ENCODE results near the gene ROBO2. TPM values are rescaled to one million over a fixed set of nuclear protein-coding genes. Genes with fewer than 3 reads are reported as not detected.

ROBO2 gene
- total RNA-seq, 4 donors from 2014 or later = under 0.01 to 2.9 (median 1.0) TPM

- TF ChIP-seq CTCF (IDR thresholded peaks at IDR 0.05) = no peak
- TF ChIP-seq POLR2A (IDR thresholded peaks at IDR 0.05) = no peak
- TF ChIP-seq EP300 (IDR thresholded peaks at IDR 0.05) = no peak
- no peak for TF ChIP-seq POLR2AphosphoS5 (IDR thresholded peaks at IDR 0.05)
- Histone ChIP-seq H3K27ac (no peak overlapping the region), H3K9me3 (no peaks in the 10 kb centered on the region), H3K27me3 (no peaks in the 10 kb centered on the region), H3K4me3 (no peak overlapping the region), H3K36me3 (no peaks in the 10 kb centered on the region), H3K4me1 (no peaks in the 10 kb centered on the region)
- WGBS, 2 donors (ENCODE audit: low coverage in 1 of 2) = 81 to 83% methylated on average over 5 to 8 of the region's 8 CpGs
- ATAC-seq = no peak
Measured at GRCh38 chr3:77207753-77208152, 167.9 kb downstream of the ROBO2 start.

GRCh38 chr3:77222701-77223100 is 182.8 kb downstream of the ROBO2 start:
- TF ChIP-seq POLR2AphosphoS5 (IDR thresholded peaks at IDR 0.05) = no peak
- TF ChIP-seq POLR2A (IDR thresholded peaks at IDR 0.05) = no peak
- TF ChIP-seq CTCF (IDR thresholded peaks at IDR 0.05) = no peak
- TF ChIP-seq EP300 (IDR thresholded peaks at IDR 0.05) = no peak
- H3K9me3 ChIP-seq = no peaks in the 10 kb centered on the region
- no peak overlapping the region for H3K27ac ChIP-seq
- no peaks in the 10 kb centered on the region for H3K27me3 ChIP-seq
- no peak for ATAC-seq
- H3K36me3 ChIP-seq = no peaks in the 10 kb centered on the region
- H3K4me3 ChIP-seq = no peak overlapping the region
- no peaks in the 10 kb centered on the region for H3K4me1 ChIP-seq
- 64 to 76% methylated on average over 3 of the region's 3 CpGs for WGBS, 2 donors (ENCODE audit: low coverage in 1 of 2)

- 88 to 92% methylated on average over 2 of the region's 2 CpGs for WGBS, 2 donors (ENCODE audit: low coverage in 1 of 2)
- no peak overlapping the region for H3K27ac ChIP-seq
- no peak overlapping the region for H3K4me3 ChIP-seq
- H3K4me1 ChIP-seq = no peaks in the 10 kb centered on the region
- no peak for ATAC-seq
- H3K36me3 ChIP-seq = no peaks in the 10 kb centered on the region
- no peaks in the 10 kb centered on the region for H3K27me3 ChIP-seq
- TF ChIP-seq EP300 (IDR thresholded peaks at IDR 0.05) (no peak), CTCF (IDR thresholded peaks at IDR 0.05) (no peak), POLR2A (IDR thresholded peaks at IDR 0.05) (no peak), POLR2AphosphoS5 (IDR thresholded peaks at IDR 0.05) (no peak)
- H3K9me3 ChIP-seq = no peaks in the 10 kb centered on the region
Measured at GRCh38 chr3:77227567-77227966, 187.7 kb downstream of the ROBO2 start.

GRCh38 chr3:77232557-77232956 is 192.7 kb downstream of the ROBO2 start:
- no peak for ATAC-seq
- no peaks in the 10 kb centered on the region for H3K36me3 ChIP-seq
- TF ChIP-seq POLR2AphosphoS5 (IDR thresholded peaks at IDR 0.05) (no peak), EP300 (IDR thresholded peaks at IDR 0.05) (no peak), CTCF (IDR thresholded peaks at IDR 0.05) (no peak), POLR2A (IDR thresholded peaks at IDR 0.05) (no peak)
- WGBS, 2 donors (ENCODE audit: low coverage in 1 of 2) = 96 to 100% methylated on average over 1 to 2 of the region's 2 CpGs
- H3K27me3 ChIP-seq = no peaks in the 10 kb centered on the region
- no peak overlapping the region for H3K4me3 ChIP-seq
- H3K9me3 ChIP-seq = no peaks in the 10 kb centered on the region
- no peaks in the 10 kb centered on the region for H3K4me1 ChIP-seq
- H3K27ac ChIP-seq = no peak overlapping the region

- no peak for ATAC-seq
- 30 to 60% methylated on average over 1 to 2 of the region's 2 CpGs for WGBS, 2 donors (ENCODE audit: low coverage in 1 of 2)
- no peaks in the 10 kb centered on the region for H3K27me3 ChIP-seq
- no peaks in the 10 kb centered on the region for H3K4me1 ChIP-seq
- no peaks in the 10 kb centered on the region for H3K36me3 ChIP-seq
- no peak overlapping the region for H3K4me3 ChIP-seq
- H3K9me3 ChIP-seq = no peaks in the 10 kb centered on the region
- no peak for TF ChIP-seq EP300 (IDR thresholded peaks at IDR 0.05)
- TF ChIP-seq POLR2A (IDR thresholded peaks at IDR 0.05) = no peak
- TF ChIP-seq POLR2AphosphoS5 (IDR thresholded peaks at IDR 0.05) = no peak
- TF ChIP-seq CTCF (IDR thresholded peaks at IDR 0.05) = no peak
- H3K27ac ChIP-seq = no peak overlapping the region
Measured at GRCh38 chr3:77234004-77234403, 194.1 kb downstream of the ROBO2 start.
